ENCODE results near the gene GPBP1. TPM values are rescaled to one million over a fixed set of nuclear protein-coding genes. Genes with fewer than 3 reads are reported as not detected.

GPBP1 gene
- total and polyA plus RNA-seq, 4 donors, result 42.6 to 159 (median 49.4) TPM

GRCh38 chr5:57199866-57200265 is 26.0 kb downstream of the GPBP1 start:
- no peak for TF ChIP-seq CTCF (IDR thresholded peaks at IDR 0.05; ENCODE audit: control extremely low read depth, extremely low read depth)
- no peak overlapping the region for H3K9ac ChIP-seq (ENCODE audit: insufficient read depth in 1 of 2, low read length in 2 of 2)
- no peak overlapping the region for H3K27ac ChIP-seq (ENCODE audit: low read depth in 1 of 2, low read length in 1 of 2)
- WGBS, 2 donors, result 22 to 36% methylated on average over 8 of the region's 8 CpGs
- DNase-seq (peak in 1 of 3 donors; percentile 23), ATAC-seq (ENCODE audit: insufficient read depth, low FRiP score) (no peak)
- no peak overlapping the region for H3K4me3 ChIP-seq
- no peaks in the 10 kb centered on the region for H3K27me3 ChIP-seq (ENCODE audit: control insufficient read depth in 3 of 3, insufficient read depth in 3 of 3, low read length in 2 of 3)
- no peaks in the 10 kb centered on the region for H3K9me3 ChIP-seq (ENCODE audit: control insufficient read depth in 4 of 4, insufficient read depth in 3 of 4, low read length in 3 of 4)
- peaks cover 0 to 6% (median 1%) of the 10 kb centered on the region in 4 donors for H3K36me3 ChIP-seq (ENCODE audit: control insufficient read depth in 4 of 4, insufficient read depth in 4 of 4, low read length in 4 of 4)
- peaks cover 0 to 13% (median 3%) of the 10 kb centered on the region in 5 donors for H3K4me1 ChIP-seq (ENCODE audit: control insufficient read depth in 5 of 5, insufficient read depth in 5 of 5, low read length in 5 of 5)

- peaks cover 0 to 1% (median 0%) of the 10 kb centered on the region in 4 donors for H3K36me3 ChIP-seq (ENCODE audit: control insufficient read depth in 4 of 4, insufficient read depth in 4 of 4, low read length in 4 of 4)
- H3K27me3 ChIP-seq (ENCODE audit: control insufficient read depth in 3 of 3, insufficient read depth in 3 of 3, low read length in 2 of 3), result no peaks in the 10 kb centered on the region
- no peaks in the 10 kb centered on the region for H3K9me3 ChIP-seq (ENCODE audit: control insufficient read depth in 4 of 4, insufficient read depth in 3 of 4, low read length in 3 of 4)
- WGBS, 2 donors, result 73 to 87% methylated on average over 1 of the region's 1 CpG
- no peak overlapping the region for H3K9ac ChIP-seq (ENCODE audit: insufficient read depth in 1 of 2, low read length in 2 of 2)
- no peak for DNase-seq
- H3K4me3 ChIP-seq, result no peak overlapping the region
- no peak for ATAC-seq (ENCODE audit: insufficient read depth, low FRiP score)
- peaks cover 0 to 24% (median 3%) of the 10 kb centered on the region in 5 donors for H3K4me1 ChIP-seq (ENCODE audit: control insufficient read depth in 5 of 5, insufficient read depth in 5 of 5, low read length in 5 of 5)
- no peak overlapping the region for H3K27ac ChIP-seq (ENCODE audit: low read depth in 1 of 2, low read length in 1 of 2)
- TF ChIP-seq CTCF (IDR thresholded peaks at IDR 0.05; ENCODE audit: control extremely low read depth, extremely low read depth), result no peak
Measured at GRCh38 chr5:57202811-57203210, 29.0 kb downstream of the GPBP1 start.

GRCh38 chr5:57207007-57207653 is 33.3 kb downstream of the GPBP1 start:
- H3K9ac ChIP-seq (ENCODE audit: insufficient read depth in 1 of 2, low read length in 2 of 2), result no peak overlapping the region
- no peaks in the 10 kb centered on the region for H3K27me3 ChIP-seq (ENCODE audit: control insufficient read depth in 3 of 3, insufficient read depth in 3 of 3, low read length in 2 of 3)
- no peak for DNase-seq
- H3K36me3 ChIP-seq (ENCODE audit: control insufficient read depth in 4 of 4, insufficient read depth in 4 of 4, low read length in 4 of 4), result peaks cover 0 to 1% (median 0%) of the 10 kb centered on the region in 4 donors
- 76 to 83% methylated on average over 7 of the region's 7 CpGs for WGBS, 2 donors
- H3K27ac ChIP-seq (ENCODE audit: low read depth in 1 of 2, low read length in 1 of 2), result peak overlapping the region in 1 of 2 donors; percentile 69
- ATAC-seq (ENCODE audit: insufficient read depth, low FRiP score), result no peak
- H3K4me1 ChIP-seq (ENCODE audit: control insufficient read depth in 5 of 5, insufficient read depth in 5 of 5, low read length in 5 of 5), result peaks cover 0 to 15% (median 4%) of the 10 kb centered on the region in 5 donors
- H3K9me3 ChIP-seq (ENCODE audit: control insufficient read depth in 4 of 4, insufficient read depth in 3 of 4, low read length in 3 of 4), result no peaks in the 10 kb centered on the region
- H3K4me3 ChIP-seq, result no peak overlapping the region
- TF ChIP-seq CTCF (IDR thresholded peaks at IDR 0.05; ENCODE audit: control extremely low read depth, extremely low read depth), result no peak
